GM12872 (cell line): Measurements from ENCODE around the gene ELMO1.

Experiments used
- TF ChIP-seq, protein P1 (sequence below): IDR thresholded peaks from 3 replicates; pipeline ENCODE4 v1.5.1; 2011; ENCODE audit warnings: low read depth, mild to moderate bottlenecking, low read length, moderate library complexity; ENCODE audit not compliant: insufficient read depth

Gene ELMO1

DNA sequence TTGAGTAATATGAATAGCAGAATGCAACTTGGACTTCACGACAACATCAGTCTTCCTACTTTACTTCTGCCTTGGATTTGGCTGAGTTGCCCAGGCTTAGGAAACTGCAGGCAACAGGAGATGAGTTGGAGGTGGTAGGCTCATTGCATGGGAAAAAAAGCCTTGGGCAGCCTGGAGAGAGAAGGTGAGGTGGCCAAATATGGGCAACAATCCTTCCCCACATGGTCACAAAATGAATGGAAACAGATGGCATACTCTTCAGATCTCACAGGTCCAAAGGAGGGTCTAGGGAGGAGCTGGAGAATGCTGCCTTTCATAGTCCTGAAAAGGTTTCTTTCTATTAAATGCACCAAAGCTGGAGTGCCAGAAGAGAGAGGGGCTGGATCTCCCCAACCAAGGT is 595.7 kb downstream of the ELMO1 start:
- TF ChIP-seq, protein P1, sequence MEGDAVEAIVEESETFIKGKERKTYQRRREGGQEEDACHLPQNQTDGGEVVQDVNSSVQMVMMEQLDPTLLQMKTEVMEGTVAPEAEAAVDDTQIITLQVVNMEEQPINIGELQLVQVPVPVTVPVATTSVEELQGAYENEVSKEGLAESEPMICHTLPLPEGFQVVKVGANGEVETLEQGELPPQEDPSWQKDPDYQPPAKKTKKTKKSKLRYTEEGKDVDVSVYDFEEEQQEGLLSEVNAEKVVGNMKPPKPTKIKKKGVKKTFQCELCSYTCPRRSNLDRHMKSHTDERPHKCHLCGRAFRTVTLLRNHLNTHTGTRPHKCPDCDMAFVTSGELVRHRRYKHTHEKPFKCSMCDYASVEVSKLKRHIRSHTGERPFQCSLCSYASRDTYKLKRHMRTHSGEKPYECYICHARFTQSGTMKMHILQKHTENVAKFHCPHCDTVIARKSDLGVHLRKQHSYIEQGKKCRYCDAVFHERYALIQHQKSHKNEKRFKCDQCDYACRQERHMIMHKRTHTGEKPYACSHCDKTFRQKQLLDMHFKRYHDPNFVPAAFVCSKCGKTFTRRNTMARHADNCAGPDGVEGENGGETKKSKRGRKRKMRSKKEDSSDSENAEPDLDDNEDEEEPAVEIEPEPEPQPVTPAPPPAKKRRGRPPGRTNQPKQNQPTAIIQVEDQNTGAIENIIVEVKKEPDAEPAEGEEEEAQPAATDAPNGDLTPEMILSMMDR: no peak

DNA sequence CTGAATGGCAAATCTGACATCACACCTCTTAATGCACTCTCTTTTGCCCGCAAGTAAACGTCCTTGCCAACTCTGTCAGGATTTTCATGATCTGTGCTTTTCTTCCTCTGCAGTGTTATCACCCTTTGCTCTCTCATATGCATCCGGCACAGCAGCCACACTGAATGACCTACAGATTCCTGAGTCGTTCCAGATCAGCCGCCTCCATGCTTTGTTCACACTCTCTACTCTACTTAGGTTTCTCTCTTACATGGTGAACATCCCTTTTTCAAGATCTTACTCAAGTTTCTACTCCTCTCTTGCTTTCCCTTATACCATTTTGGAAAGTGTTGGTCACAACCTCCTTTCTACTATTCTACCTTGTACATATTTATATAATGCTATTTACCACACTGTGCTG is 596.6 kb downstream of the ELMO1 start:
- TF ChIP-seq, protein P1: no peak

DNA sequence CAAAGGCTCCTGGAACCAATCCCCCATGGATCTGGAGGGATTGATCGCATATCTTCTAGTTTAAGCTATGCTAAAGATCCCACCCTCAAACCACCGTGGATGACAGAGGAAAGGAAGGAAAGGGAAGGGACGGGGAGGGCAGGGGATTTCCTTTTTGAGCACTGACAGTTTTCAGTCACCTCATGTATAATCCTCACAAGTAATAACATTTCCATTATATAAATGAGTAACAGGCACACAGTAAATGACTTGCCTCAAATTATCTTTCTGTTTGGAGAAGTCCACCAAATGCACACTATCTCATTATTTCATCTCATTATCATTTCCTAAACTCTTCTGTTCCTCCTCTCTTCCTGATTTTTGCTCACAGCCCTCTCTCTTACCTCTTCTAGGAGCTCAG is 597.3 kb downstream of the ELMO1 start:
- TF ChIP-seq, protein P1: no peak

DNA sequence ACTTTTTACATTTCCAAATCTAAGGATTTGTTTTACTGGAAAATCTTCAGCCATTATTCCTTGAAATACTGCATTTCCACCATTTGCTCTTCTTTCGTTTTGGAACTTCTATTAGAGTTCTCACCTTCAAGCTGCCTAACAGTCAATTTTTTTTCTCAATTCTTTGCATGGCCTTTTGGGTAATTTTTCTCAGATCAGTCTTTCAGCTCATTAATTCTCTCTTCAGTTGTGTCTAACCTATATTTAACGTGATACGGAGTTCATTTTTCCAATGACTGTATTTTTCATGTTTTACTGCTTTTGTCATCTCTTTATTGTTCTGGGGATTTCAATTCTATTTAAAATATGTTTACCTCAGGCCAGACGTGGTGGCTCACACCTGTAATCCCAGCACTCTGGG is 600.7 kb downstream of the ELMO1 start:
- TF ChIP-seq, protein P1: no peak

DNA sequence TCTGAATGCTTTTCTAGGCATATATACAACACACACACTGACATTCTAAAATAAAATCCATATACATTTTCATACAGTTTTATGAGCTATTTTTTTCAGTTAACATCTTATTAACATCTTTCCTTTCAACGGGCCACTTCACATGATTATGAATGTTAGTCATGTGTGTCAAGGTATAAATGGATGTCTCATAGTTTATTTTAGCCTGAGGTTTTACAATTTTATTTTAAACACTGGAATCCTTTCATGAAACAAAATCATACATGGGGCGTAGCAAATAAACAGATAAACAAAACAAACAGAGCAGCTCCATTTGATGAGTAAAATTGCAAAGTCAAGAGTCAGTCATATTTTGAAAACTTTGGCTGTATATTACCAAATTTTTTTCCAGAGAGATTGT is 604.3 kb downstream of the ELMO1 start:
- TF ChIP-seq, protein P1: no peak

DNA sequence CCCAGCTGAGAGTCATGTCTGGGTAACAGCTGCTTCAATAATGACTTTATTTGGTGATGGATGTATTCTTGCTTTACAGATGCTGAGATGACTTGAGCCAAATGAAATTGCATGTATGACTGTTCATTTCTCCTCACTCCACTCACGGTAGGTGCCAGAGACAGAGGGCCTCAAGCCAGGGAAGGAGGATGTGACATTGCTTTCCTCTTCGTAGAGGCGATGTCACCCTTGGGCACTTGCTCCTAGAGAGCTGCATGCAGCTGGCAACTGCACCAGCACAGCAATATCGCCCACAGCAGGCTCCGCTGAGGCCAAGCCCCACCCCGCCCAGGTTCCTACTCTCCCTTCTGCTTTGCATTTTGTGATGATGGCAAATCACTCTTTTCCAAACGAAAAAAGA is 607.8 kb downstream of the ELMO1 start:
- TF ChIP-seq, protein P1: no peak

DNA sequence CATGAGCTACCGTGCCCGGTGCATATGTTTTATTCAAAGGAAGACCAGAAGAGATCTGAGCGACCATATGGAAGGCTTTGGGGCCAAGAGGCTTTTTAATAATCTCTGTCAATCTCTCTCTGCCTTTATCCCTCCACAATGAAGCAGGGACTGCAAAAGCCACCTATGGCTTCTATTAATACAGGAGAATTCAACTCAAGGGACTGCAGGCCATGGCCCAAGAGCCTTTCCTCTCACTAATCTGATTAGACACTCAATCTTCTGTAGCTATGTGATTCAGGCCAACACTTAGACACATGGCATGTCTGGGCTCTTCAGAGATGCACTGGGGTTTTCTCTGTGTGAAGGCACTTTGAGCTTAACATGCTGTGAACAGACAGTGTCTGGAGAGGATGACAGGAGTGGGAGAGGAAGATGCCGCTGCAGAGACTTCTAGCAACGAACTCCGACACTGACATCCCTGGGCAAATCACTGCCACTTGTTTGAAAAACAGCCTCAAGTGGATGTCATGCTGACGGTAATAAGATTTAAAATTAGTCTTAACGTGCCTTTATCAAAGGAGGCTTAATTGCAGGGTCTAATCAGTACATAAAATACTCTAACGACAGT is 609.9 kb downstream of the ELMO1 start:
- TF ChIP-seq, protein P1: no peak
